Measurements from ENCODE around the gene EHMT1.

The EHMT1 gene

DNA sequence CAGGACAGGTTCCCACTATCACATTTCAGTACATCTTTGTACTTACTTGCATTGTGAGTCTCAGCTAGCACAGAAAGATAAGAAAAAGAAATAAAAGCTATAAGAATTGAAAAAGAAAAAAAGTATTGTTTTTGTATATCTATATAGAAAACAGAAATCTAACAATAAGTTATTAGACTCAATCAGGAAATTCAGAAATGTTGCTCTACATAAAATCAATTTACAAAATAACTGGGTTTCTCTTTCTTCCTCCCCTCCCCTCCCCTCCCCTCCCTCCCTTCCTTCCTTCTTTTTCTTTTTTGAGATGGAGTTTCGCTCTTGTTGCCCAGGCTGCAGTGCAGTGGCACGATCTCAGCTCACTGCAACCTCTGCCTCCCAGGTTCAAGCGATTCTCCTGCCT is 251.6 kb downstream of the EHMT1 start:
- Histone ChIP-seq H3K9me3 (peaks cover 0 to 10% (median 4%) of the 10 kb centered on the region in 3 donors), H3K36me3 (no peaks in the 10 kb centered on the region), H3K27ac (no peak overlapping the region), H3K4me1 (no peaks in the 10 kb centered on the region), H3K27me3 (peaks cover 0 to 19% of the 10 kb centered on the region in 2 donors), H3K4me3 (no peak overlapping the region)
- DNase-seq = no peak
- TF ChIP-seq, protein P1, sequence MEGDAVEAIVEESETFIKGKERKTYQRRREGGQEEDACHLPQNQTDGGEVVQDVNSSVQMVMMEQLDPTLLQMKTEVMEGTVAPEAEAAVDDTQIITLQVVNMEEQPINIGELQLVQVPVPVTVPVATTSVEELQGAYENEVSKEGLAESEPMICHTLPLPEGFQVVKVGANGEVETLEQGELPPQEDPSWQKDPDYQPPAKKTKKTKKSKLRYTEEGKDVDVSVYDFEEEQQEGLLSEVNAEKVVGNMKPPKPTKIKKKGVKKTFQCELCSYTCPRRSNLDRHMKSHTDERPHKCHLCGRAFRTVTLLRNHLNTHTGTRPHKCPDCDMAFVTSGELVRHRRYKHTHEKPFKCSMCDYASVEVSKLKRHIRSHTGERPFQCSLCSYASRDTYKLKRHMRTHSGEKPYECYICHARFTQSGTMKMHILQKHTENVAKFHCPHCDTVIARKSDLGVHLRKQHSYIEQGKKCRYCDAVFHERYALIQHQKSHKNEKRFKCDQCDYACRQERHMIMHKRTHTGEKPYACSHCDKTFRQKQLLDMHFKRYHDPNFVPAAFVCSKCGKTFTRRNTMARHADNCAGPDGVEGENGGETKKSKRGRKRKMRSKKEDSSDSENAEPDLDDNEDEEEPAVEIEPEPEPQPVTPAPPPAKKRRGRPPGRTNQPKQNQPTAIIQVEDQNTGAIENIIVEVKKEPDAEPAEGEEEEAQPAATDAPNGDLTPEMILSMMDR (IDR thresholded peaks at IDR 0.05) = no peak
- intact Hi-C loops (cut with DNase I; ENCODE audit: low total_unique reads) = no loop called here

DNA sequence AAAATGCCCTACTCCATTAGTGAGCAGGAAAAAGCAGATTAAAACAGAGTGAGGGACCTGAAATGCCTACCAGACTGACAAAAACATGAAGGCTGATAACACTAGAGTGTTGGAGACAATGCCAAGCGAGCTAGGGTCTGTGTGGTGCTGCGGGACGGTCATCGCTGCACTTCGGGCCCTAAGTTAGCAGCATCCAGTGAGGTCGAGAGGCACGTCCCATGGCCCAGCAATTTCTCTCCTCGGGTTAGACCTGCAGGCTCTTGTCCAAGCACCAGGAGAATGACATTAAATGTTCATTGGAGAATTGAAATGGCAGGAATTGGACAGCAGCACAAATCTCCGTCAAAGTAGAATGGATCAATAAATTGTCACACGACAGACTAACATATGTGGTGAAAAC is 253.5 kb downstream of the EHMT1 start:
- TF ChIP-seq, protein P1 (IDR thresholded peaks at IDR 0.05) = no peak
- no peak for DNase-seq
- H3K4me3 ChIP-seq = no peak overlapping the region
- intact Hi-C loops (cut with DNase I; ENCODE audit: low total_unique reads) = no loop called here
- H3K27me3 ChIP-seq = peaks cover 0 to 31% of the 10 kb centered on the region in 2 donors
- no peak overlapping the region for H3K27ac ChIP-seq
- no peaks in the 10 kb centered on the region for H3K4me1 ChIP-seq
- H3K36me3 ChIP-seq = no peaks in the 10 kb centered on the region
- peaks cover 0 to 10% (median 4%) of the 10 kb centered on the region in 3 donors for H3K9me3 ChIP-seq

DNA sequence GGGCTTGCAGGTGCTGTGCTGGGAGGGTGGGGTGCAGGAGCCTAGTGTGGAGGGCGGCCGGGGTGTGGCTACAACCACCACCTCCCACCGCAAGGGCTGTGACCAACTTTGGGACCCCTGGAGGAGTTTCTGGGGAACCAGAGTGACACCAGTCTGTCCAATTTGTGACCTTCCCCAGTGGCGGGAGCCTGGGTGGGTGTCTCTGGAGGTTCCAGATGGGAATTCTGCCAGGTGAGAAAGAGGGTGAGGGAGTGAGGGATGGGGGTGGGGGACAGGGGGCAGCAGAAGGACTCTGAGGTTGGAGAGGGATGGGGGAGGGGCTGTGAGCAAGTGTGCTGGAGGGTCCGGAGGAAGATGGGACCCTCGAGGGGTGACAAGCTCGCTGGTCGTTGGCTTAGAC is 254.6 kb downstream of the EHMT1 start:
- H3K4me3 ChIP-seq = no peak overlapping the region
- TF ChIP-seq, protein P1 (IDR thresholded peaks at IDR 0.05) = no peak
- H3K27me3 ChIP-seq = peaks cover 0 to 34% of the 10 kb centered on the region in 2 donors
- H3K9me3 ChIP-seq = peaks cover 0 to 10% (median 4%) of the 10 kb centered on the region in 3 donors
- peaks cover 0 to 5% (median 5%) of the 10 kb centered on the region in 4 donors for H3K4me1 ChIP-seq
- DNase-seq = no peak
- H3K27ac ChIP-seq = no peak overlapping the region
- intact Hi-C loops (cut with DNase I; ENCODE audit: low total_unique reads) = no loop called here
- no peaks in the 10 kb centered on the region for H3K36me3 ChIP-seq

DNA sequence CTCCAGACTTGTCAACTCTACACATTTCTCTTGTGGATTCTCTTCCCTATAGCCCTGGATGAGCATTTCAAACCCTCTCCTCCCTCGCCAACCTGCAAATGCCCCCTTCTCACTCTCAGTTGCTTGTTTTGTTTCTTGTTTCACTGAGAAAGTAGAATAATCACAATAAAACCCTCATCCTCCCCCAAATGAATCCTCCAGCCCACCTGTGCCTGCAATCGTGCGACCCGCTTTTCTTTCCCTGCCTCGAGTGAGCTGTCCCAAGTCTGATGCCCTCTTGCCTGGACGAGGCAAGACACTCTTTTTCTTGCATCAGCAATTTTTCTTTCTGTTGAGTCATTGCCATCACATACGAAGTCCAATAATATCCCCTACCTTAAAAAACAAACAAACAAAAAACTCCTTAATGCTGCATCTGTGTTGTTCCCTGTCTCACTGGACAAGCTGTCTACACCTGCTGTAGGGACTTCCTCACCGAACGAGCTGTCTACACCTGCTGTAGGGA is 255.1 kb downstream of the EHMT1 start:
- intact Hi-C loops (cut with DNase I; ENCODE audit: low total_unique reads) = no loop called here
- peaks cover 0 to 39% of the 10 kb centered on the region in 2 donors for H3K27me3 ChIP-seq
- TF ChIP-seq, protein P1 (IDR thresholded peaks at IDR 0.05) = no peak

DNA sequence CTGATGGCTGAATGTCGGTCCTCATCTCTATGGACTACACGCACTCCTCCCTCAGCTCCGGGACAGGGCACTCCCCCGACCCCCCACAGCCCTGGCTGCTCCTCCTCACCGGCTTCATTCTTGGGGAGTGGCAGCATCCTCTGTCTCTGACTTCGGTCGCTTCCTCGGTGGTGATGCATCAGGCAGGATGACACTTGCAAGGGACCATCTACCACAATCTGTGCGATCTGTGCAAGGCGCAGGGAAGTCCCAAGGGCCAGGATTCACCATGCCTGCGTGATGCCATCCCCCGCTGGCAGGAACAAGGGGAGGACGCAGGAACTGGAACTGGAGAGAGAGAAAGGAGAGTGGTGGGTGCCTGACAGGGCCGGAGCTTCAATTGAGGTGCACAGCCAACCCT is 256.5 kb downstream of the EHMT1 start:
- H3K27ac ChIP-seq = no peak overlapping the region
- no peaks in the 10 kb centered on the region for H3K36me3 ChIP-seq
- DNase-seq = no peak
- H3K9me3 ChIP-seq = no peaks in the 10 kb centered on the region
- intact Hi-C loops (cut with DNase I; ENCODE audit: low total_unique reads) = no loop called here
- H3K4me3 ChIP-seq = no peak overlapping the region
- TF ChIP-seq, protein P1 (IDR thresholded peaks at IDR 0.05) = no peak
- peaks cover 0 to 53% of the 10 kb centered on the region in 2 donors for H3K27me3 ChIP-seq
- H3K4me1 ChIP-seq = peaks cover 0 to 11% (median 7%) of the 10 kb centered on the region in 4 donors

More for the DNA sequence above, 255.1 kb downstream of the EHMT1 start:
- Histone ChIP-seq H3K9me3 (peaks cover 0 to 8% (median under 1%) of the 10 kb centered on the region in 3 donors), H3K4me1 (peaks cover 0 to 10% (median 7%) of the 10 kb centered on the region in 4 donors), H3K27ac (no peak overlapping the region), H3K4me3 (no peak overlapping the region), H3K36me3 (no peaks in the 10 kb centered on the region)
- no peak for DNase-seq

DNA sequence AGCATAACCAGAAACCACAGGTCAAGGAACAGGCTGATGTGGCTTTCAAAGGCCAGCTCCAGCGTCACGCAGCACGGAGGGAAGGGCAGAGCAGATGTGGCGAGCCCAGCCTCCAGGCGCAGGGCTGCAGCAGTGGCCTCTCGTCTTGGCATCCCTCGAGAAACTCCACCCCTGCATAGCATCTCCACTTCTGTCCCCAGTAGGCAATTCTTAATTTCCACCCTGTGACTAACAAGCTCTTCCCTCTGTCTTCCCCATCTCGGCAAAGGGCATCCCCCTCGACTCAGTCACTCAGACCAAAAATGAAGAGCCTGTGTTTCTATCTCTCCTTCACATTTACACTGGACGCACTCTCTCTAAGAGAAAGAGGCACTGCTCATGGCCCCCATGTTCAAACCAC is 257.0 kb downstream of the EHMT1 start:
- H3K27ac ChIP-seq = no peak overlapping the region
- DNase-seq = no peak
- H3K4me1 ChIP-seq = peaks cover 0 to 11% (median 7%) of the 10 kb centered on the region in 4 donors
- H3K27me3 ChIP-seq = peaks cover 0 to 58% of the 10 kb centered on the region in 2 donors
- no peak overlapping the region for H3K4me3 ChIP-seq
- H3K36me3 ChIP-seq = no peaks in the 10 kb centered on the region
- intact Hi-C loops (cut with DNase I; ENCODE audit: low total_unique reads) = no loop called here
- no peaks in the 10 kb centered on the region for H3K9me3 ChIP-seq
- TF ChIP-seq, protein P1 (IDR thresholded peaks at IDR 0.05) = no peak

Measured in tibial artery (tissue), 4 donors.